HG03460 (cell line): ENCODE measurements around the gene RAD50.
"Not testable (repeated sequence)": the region's sequence is repeated elsewhere in the genome, so short reads cannot be mapped to it uniquely, and the experiment has no call there.

ENCODE experiments used
- ATAC-seq: cut with Tn5 transposase; IDR thresholded peaks from one replicate; pipeline ENCODE4 v1.9.1; 2021; ENCODE audit not compliant: unreplicated experiment

Gene RAD50

DNA sequence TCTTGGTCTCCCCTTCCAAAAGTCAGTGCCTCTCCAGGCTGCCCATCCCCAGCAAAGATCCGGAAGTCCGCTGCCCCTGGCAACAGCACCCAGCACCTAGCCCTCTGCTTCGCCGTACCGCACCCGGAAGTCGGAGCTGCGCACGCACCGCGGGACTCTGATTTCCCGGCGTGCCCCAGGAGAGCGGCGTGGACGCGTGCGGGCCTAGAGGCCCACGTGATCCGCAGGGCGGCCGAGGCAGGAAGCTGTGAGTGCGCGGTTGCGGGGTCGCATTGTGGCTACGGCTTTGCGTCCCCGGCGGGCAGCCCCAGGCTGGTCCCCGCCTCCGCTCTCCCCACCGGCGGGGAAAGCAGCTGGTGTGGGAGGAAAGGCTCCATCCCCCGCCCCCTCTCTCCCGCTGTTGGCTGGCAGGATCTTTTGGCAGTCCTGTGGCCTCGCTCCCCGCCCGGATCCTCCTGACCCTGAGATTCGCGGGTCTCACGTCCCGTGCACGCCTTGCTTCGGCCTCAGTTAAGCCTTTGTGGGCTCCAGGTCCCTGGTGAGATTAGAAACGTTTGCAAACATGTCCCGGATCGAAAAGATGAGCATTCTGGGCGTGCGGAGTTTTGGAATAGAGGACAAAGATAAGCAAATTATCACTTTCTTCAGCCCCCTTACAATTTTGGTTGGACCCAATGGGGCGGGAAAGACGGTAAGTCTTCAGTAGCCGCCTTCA, at the start of gene RAD50:
Gene RAD50 (plus strand): TSS at position 215 of the 715 bp plus-strand sequence. CDS start 348 bp downstream, at position 563.
- peak; percentile 96 for ATAC-seq

DNA sequence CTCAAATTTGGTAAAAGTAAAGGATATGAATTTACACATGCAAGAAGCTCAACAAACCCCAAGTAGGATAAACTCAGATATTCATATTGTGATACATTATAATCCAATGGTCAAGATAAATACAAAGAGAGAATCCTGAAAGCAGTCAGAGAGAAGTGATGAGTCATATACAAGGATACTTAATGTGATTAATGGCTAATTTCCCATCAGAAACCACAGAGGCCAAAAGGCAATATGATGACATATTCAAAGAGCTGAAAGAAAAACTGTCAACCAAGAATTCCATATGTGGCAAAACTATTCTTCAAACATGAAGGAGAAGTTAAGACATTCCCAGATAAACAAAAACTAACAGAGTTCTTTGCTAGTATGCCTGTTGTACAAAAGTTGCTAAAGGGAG, 46.7 kb upstream of the RAD50 start:
- no peak for ATAC-seq

DNA sequence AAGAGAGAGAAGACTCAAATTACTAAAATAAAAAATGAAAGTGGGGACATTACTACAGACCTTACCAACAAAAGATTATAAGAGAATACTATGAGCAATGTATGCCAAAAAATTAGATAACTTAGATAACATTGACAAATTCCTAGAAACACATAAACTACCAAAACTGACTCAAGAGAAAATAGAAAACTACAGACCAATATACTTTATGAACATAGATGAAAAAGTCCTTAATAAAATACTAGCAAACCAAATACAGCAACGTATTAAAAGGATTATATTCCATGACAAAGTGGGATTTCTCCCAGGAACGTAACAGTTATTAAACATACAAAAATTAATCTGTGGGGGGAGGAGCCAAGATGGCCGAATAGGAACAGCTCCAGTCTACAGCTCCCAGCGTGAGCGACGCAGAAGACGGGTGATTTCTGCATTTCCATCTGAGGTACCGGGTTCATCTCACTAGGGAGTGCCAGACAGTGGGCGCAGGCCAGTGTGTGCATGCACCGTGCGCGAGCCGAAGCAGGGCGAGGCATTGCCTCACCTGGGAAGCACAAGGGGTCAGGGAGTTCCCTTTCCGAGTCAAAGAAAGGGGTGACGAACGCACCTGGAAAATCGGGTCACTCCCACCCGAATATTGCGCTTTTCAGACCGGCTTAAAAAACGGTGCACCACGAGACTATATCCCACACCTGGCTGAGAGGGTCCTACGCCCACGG, 43.0 kb upstream of the RAD50 start:
- not testable (repeated sequence) for ATAC-seq

DNA sequence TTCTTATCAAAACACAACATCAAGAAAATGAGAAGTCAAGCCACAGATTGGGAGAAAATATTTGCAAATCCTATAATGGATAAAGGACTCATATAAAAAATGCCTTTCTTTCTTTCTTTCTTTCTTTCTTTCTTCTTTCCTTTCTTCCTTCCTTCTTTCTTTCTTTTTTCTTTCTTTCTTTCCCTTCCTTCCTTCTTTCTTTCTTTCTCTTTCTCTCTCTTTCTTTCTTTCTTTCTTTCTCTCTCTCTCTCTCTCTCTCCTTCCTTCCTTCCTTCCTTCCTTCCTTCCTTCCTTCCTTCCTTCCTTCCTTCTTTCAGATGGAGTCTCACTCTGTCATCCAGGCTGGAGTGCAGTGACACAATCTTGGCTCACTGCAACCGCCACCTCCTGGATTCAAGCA, 34.7 kb upstream of the RAD50 start:
- not testable (repeated sequence) for ATAC-seq

DNA sequence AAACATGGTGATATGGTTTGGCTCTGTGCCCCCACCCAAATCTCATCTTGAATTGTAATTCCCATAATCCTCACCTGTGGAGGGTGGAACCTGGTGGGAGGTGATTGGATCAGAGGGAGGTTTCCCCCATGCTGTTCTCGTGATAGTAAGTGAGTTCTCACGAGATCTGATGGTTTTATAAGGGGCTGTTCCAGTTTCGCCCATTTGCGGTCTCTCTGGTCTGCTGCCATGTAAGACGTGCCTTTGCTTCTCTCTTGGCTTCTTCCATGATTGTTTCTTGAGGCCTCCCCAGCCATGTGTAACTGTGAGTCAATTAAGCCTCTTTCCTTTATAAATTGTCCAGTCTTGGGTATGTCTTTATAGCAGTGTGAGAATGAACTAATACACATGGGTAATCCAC, 31.9 kb upstream of the RAD50 start:
- not testable (repeated sequence) for ATAC-seq

DNA sequence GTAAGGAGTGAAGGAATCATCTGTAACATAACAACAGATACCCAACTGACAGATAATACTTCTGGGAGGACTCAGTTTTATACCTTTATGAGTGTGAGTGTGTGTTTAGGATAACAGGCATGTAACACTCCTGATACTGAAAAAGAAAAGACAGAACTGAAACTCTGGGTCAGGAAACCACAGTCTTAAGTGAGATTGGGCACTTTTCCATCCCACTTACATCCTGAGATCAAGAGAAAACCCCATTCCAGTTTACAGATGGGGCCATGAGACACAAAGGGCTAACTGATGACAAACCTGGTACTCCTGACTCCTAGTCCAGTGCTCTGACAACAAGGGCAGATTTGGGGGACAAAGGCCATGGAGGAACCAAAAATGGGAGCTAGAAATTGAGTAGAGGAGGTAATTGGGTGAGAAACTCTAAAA, 31.5 kb upstream of the RAD50 start:
- ATAC-seq, result peak; percentile 71

DNA sequence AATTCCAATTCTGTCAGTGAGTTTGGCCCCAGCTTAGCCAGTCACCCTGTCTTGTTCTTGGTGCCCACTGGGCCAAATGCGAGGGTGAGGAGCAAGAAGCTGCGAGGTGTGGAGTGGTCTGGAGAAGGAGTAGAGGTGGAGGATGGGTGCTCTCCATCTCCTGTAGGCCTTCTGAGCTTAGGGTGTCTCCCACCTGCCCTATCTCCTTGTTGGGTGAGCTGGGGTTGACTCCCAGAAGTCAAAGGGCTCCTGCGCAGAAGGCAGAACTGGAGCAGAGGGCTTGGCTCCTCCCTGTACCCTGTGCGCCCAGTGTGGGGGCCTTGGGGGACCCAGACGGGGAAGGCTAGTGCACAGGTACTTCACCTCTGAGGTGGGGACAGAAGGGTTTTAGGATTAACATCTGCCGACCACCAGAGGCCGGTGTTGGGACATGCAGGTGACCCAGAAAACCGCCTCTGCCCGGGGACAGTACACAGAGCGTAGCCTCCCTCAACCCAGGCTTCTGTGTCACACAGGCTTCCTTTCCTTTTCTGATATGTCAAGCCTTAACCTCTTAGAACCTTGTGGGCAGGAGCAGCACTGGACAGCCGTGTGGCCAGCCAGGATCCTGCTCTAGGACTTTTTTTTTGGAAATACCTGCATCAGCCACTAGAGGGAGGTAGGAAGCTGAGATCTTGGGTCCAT, 30.3 kb upstream of the RAD50 start:
- no peak for ATAC-seq

DNA sequence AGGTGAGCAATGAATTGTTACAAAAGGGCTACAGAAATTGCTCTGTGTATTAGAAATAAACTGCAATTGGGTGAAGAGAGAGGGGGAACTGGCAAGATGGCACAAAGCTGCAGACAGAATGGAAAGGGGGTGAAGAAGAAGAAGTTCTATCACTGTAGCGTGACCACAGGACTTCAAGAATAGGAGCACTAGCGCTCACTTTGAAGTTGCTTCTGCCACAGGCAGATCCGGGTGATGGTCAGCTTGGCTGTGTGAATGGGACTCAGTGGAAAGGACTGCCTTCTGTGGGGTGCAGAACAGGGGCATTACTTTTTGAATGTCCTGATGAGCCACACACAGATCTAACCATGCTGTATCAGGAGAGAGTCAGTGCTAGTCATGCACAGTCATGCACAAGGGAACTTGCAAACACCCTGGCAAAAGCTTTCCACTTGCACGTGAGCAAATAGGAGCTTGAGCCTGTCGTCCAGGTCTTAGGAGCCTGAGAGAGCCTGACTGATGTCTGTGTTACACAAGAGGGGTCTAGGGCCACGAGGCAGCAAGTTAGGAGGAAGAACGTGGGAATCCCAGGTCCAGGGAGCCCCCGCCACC, 29.7 kb upstream of the RAD50 start:
- ATAC-seq, result no peak

DNA sequence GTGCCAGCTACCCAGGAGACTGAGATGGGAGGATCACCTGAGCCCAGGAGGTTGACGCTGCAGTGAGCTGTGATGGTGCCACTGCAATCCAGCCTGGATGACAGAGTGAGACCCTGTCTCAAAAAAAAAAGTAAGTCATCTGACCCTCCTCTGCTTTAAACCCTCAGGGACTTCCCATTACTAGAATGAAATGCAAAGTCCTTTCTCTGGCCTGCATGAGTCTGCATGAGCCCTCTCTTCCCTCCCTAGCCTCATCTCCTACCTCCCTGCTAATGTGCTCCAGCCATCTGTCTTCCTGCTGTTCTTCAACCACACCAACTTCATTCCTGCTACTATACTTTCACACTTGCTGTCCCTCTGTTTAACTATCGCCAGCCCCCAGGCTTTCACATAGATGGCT, 28.8 kb upstream of the RAD50 start:
- ATAC-seq, result no peak

DNA sequence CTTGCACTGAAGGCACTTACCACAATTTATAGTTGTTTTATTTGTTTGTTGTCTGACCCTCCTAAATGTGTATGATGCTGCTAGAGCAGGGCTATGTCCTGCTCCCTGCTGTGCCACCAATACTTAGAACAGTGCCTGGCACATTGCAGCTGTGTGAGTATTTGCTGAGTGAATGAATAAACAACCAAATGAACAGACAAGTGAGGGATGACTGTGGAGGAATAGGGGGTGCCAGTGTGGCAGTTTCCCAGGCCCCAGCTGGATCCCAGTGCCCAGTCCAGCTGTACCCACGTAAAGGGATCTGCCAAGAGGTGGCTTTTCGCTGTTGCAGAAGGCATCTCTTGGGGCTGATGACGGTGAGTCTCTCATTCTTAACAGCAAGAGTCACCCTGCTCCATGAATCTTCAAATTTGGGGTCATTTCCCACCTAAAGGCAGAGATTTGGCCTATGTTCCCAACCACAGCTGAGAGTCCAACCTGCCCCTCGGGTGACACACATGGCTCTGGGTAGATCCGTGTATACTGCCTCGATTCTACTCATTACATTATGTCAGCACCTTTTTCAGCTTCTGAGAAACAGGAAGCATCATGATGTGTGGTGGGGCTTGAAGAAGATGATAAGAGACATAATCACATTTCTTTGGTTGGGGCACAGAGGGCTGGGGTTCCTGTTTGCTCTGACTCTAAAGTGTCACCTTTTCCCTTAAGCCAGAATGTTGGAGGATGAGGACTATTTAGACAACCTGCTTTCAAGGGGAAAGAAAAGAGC, 27.7 kb upstream of the RAD50 start:
- no peak for ATAC-seq

DNA sequence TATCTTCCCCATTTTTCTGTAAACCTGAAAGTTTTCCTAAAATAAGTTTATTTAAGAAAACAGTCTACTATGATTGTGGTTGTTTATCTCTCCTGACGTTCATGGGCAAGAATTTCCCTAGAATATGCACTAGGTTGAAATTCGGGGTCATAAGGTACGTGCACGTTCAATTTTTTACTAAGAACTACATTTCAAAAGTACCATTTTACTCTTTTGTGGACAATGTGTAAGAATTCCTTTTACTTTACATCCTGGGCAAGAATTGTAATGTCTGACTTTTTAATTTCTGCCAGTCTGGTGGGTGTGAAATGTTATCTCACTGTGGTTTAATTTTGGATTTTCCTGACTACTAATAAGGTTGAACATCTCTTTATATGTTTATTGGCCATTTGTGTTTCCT, 25.8 kb upstream of the RAD50 start:
- no peak for ATAC-seq

DNA sequence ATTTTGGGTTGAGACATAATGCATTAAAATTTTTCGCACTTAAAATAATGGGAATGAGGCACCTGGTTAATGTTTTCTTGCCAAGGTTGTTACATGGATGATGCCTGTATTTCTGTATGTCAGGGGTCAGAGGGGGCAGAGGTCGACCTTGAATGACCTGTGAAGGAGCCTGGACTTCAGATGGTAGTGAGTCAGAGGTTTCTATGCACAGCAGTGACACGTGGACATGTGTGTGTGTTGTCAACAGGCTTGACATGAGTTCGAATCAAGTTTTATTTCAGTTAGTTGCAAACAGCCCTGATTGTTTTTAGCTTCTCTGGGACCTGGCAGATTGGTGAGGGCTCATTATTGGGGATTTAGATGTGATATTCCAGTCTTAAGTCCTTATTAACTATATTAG, 17.1 kb upstream of the RAD50 start:
- no peak for ATAC-seq

DNA sequence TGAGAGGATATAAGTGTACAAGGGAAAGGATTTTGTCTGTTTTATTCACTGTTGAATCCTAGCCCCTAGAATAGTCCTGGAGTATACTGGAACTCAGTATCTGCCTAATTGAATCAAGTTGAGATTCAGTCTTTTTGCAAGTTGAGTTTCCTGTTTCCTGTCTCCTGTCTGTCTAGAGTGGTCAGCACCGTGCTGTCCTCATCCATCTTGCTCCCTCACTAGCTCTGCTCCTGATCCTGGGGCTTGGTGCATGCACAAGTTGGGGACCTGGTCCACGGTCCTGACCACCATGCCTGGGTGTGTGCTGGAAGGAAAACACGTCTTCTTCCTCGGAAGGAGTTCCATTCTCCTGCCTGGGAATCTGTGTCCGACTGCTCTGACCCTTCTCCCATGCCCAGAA, 16.6 kb upstream of the RAD50 start:
- ATAC-seq, result no peak

DNA sequence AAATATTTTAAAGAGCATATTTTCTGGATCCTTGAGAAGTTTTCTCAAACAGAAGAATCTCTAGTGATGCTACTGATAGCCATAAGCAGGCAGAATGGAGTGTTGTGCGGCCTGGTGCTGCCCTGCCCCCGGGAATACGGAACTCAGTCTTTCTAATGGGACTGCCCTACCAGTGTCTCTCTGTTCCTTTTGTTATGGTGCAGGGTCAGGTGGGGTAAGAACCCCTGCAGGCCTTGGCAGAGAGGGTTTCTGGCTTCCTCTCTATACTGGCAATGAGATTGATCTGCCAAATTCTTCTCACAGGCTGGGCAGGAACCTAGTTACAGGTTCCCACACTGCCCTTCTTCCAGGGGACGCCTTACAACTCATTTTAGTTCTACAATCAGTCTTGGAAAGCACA, 16.0 kb upstream of the RAD50 start:
- ATAC-seq, result no peak

DNA sequence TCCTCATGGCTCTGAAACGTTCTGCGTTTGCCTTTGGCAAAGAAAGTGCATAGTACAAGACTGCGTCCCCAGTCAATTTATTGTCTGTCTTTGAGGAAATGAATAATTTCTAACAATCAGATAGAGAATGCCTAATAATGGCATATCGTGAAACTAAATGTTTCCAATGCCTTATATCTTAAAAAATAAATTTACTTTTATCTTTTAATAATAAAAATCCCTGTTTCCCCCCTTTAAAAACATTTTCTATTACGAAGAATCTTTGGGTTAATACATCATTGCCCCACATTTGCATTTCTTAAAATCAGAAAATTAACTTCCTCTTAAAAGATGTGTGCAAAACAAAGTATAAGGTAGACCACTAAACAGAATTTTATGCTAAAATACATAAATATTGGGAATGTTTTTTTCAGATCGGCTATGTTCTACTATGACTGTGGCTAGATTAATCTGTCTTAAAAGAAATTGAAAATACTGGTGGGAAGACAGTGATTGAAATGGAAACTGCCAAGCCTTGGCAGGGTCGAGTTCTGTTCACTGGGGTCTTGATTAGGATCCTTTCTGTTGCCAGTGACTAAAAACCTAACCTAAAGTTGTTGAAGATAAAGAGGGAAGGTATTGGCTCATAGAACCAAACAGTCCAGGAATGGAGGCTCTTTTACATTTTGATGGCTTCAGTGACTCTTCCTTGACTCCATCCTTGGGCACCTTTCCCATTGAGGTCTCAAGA, 13.1 kb upstream of the RAD50 start, which contains the start of gene IL5:
Gene IL5 (minus strand): TSS at position 51 of the 730 bp plus-strand sequence. CDS start 44 bp downstream, at position 7.
- ATAC-seq, result no peak

DNA sequence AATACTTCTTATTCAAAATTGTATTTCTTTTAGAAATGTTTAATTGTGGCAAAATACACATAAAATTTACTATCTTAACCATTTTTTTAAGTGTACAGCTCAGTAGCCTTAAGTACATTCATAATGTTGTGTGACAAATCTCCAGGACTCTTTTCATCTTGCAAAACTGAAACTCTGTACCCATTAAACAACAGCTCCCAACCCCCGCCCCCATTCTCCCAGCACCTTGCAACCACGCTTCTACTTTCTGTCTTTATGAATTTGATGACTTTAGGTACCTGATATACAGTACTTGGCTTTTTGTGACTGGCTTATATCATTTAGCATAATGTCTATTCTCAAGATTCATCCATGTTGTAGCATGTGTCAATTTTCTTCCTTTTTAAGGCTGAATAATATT, 10.7 kb upstream of the RAD50 start:
- no peak for ATAC-seq

DNA sequence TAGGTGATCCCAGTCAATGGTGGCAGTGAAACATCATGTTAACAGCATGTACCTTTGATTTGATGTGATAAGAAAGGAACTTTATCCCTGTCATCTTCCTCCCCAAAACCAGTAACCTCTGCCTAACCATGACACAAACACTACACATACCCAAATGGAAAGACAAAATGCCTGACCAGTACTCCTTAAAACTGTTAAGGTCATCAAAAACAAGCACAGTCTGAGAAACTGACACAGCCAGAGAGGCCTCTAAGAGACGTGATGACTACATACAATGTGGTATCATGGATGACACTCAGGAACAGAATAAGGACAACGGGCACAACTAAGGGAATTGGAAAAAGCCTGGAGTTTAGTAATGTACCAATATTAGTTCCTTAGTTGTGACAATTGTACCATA, 9.5 kb upstream of the RAD50 start:
- no peak for ATAC-seq

DNA sequence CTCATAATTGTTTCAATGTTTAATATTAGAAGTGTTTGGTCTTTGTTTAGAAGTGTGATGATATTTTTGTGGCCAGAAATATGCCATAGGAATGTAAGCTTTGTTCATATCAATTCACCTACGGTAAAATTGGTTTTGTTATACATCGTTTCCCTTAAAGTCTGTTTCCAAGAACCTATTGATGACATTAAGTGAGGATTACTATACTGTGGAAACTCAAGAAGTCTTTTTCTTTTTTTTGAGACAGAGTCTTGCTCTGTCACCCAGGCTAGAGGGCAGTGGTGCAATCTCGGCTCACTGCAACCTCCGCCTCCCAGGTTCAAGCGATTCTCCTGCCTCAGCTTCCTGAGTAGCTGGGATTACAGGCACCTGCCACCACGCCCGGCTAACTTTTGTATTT, 7.9 kb upstream of the RAD50 start:
- ATAC-seq, result not testable (repeated sequence)

DNA sequence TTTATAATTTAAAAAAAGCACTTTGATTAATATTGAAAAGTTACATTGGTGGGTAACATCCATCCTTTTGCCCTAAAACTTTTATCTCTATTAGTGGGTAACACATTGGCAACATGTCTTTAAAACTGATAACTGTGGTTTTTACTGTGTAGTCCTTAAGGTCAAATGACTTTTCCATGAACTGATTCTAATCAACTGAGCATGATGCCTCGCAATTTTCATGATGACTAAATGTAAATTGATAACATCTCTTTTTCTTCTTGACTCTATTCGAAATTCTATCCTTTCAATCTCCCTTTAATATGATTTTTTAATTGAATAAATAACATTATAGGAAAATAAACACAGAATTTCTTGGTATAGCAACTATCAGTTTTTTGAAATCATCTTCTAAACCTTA, 7.2 kb upstream of the RAD50 start:
- no peak for ATAC-seq

DNA sequence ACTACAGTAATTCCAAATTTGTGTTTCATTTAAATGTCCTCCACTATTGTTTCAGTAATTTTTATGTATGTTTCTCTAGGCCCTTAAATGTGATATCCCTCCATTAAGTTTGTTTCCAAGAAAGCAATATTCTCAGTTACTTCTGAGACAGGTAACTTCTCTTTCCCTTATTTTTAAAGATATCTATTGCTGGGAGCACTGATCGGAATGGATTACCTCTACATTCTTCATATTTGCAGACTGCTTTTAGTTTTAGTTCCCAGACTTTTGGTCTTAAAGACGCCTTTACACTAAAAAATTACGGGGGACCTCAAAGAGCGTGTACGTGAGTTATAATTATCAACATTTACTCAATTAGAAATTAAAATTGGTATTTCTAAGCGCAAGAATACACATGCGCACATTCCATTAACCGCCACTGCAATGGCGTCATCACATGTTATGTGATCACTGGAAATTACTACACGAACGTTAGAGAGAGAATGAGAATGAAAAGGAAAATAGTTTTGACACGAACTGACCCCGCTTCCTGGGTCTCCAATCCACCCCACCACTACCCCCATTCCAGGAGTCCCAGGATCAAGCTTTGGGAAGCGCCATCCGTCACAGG, 519 bp upstream of the RAD50 start:
- ATAC-seq, result peak; percentile 7
